ENCODE data around the gene RUNX1. TPM values are rescaled to one million over a fixed set of nuclear protein-coding genes. Genes with fewer than 3 reads are reported as not detected.

The RUNX1 gene
- polyA plus RNA-seq, 3 donors, result 6.2 to 49.7 (median 8.7) TPM

DNA sequence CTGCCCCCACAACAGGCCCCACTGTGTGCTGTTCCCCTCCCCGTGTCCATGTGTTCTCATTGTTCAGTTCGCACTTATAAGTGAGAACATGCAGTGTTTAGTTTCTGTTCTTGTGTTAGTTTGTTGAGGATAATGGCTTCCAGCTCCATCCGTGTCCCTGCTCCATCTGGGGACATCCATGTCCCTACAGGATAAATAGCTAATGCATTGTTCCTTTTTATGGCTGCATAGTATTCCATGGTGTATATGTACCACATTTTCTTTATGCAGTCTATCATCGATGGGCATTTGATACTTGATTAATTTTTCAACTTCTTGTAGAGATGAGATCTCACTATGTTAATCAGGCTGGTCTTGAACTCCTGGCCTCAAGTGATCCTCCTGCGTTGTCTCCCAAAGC is 44.4 kb upstream of the RUNX1 start:
- TF ChIP-seq, protein P1, sequence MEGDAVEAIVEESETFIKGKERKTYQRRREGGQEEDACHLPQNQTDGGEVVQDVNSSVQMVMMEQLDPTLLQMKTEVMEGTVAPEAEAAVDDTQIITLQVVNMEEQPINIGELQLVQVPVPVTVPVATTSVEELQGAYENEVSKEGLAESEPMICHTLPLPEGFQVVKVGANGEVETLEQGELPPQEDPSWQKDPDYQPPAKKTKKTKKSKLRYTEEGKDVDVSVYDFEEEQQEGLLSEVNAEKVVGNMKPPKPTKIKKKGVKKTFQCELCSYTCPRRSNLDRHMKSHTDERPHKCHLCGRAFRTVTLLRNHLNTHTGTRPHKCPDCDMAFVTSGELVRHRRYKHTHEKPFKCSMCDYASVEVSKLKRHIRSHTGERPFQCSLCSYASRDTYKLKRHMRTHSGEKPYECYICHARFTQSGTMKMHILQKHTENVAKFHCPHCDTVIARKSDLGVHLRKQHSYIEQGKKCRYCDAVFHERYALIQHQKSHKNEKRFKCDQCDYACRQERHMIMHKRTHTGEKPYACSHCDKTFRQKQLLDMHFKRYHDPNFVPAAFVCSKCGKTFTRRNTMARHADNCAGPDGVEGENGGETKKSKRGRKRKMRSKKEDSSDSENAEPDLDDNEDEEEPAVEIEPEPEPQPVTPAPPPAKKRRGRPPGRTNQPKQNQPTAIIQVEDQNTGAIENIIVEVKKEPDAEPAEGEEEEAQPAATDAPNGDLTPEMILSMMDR (IDR thresholded peaks at IDR 0.05), result no peak
- Mint-ChIP-seq H3K27ac (no peak overlapping the region), H3K4me3 (no peak overlapping the region), H3K27me3 (ENCODE audit: low read depth in 3 of 3) (peaks cover 0 to 4% (median 0%) of the 10 kb centered on the region in 3 donors), H3K36me3 (no peaks in the 10 kb centered on the region), H3K4me1 (peaks cover 5% of the 10 kb centered on the region), H3K9me3 (peaks cover 0 to 6% (median 3%) of the 10 kb centered on the region in 7 donors)
- Histone ChIP-seq H2AFZ (ENCODE audit: insufficient read depth, low read depth, low read length, poor library complexity, severe bottlenecking) (no peak overlapping the region), H4K20me1 (ENCODE audit: insufficient read depth, low read length) (no peaks in the 10 kb centered on the region), H3K4me1 (ENCODE audit: control insufficient read depth in 1 of 2, insufficient read depth in 2 of 2, low read length in 2 of 2) (no peaks in the 10 kb centered on the region), H3K27ac (ENCODE audit: low read depth in 1 of 2, low read length in 2 of 2) (no peak overlapping the region), H3K9me3 (replicated peaks in 1 of 2; ENCODE audit: control insufficient read depth in 1 of 2, insufficient read depth in 1 of 2, low read length in 2 of 2) (no peaks in the 10 kb centered on the region), H3K36me3 (replicated peaks in 1 of 2; ENCODE audit: control insufficient read depth in 1 of 2, insufficient read depth in 2 of 2, low read length in 2 of 2) (no peaks in the 10 kb centered on the region), H3K4me3 (replicated peaks in 1 of 3; ENCODE audit: low read depth in 2 of 3, low read length in 3 of 3) (no peak overlapping the region), H3K9ac (ENCODE audit: insufficient read depth, low read length, poor library complexity, severe bottlenecking) (no peak overlapping the region), H3K79me2 (ENCODE audit: insufficient read depth, low read length) (no peaks in the 10 kb centered on the region), H3K4me2 (replicated peaks; ENCODE audit: extremely low read depth, low read length, poor library complexity, severe bottlenecking) (no peak overlapping the region), H3K27me3 (ENCODE audit: control insufficient read depth in 2 of 2, insufficient read depth in 2 of 2, low read length in 2 of 2) (no peaks in the 10 kb centered on the region)
- no peak for DNase-seq
- intact Hi-C loops (cut with micrococcal nuclease), result no loop called here
- WGBS (ENCODE audit: insufficient coverage), result 100% methylated on average over 1 of the region's 5 CpGs

DNA sequence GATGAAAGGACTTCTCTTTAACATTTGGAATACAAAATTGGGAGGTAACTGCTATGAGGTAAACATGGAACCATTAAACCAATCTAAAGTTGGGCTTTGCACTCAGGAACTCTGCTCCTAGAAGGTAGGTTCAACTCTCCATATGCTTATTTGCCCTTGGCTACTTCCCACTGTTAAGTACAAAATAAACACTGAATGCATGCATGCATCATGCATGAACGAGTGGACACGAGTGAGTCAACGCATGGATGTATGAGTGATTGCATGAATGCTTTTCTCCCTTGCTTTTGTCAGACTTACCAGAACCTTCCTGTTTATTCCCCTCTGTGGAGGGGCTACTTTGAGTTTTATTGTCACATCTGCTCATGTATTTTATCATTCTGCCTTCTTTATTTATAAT is 42.4 kb upstream of the RUNX1 start:
- H3K27ac ChIP-seq (ENCODE audit: low read depth in 1 of 2, low read length in 2 of 2), result no peak overlapping the region

More for the DNA sequence above, 42.4 kb upstream of the RUNX1 start:
- Histone ChIP-seq H3K9me3 (replicated peaks in 1 of 2; ENCODE audit: control insufficient read depth in 1 of 2, insufficient read depth in 1 of 2, low read length in 2 of 2) (no peaks in the 10 kb centered on the region), H3K4me3 (replicated peaks in 1 of 3; ENCODE audit: low read depth in 2 of 3, low read length in 3 of 3) (no peak overlapping the region), H3K9ac (ENCODE audit: insufficient read depth, low read length, poor library complexity, severe bottlenecking) (no peak overlapping the region), H3K4me2 (replicated peaks; ENCODE audit: extremely low read depth, low read length, poor library complexity, severe bottlenecking) (no peak overlapping the region), H3K79me2 (ENCODE audit: insufficient read depth, low read length) (no peaks in the 10 kb centered on the region), H4K20me1 (ENCODE audit: insufficient read depth, low read length) (no peaks in the 10 kb centered on the region), H3K36me3 (replicated peaks in 1 of 2; ENCODE audit: control insufficient read depth in 1 of 2, insufficient read depth in 2 of 2, low read length in 2 of 2) (no peaks in the 10 kb centered on the region), H2AFZ (ENCODE audit: insufficient read depth, low read depth, low read length, poor library complexity, severe bottlenecking) (no peak overlapping the region), H3K27me3 (ENCODE audit: control insufficient read depth in 2 of 2, insufficient read depth in 2 of 2, low read length in 2 of 2) (no peaks in the 10 kb centered on the region), H3K4me1 (ENCODE audit: control insufficient read depth in 1 of 2, insufficient read depth in 2 of 2, low read length in 2 of 2) (no peaks in the 10 kb centered on the region)
- peaks cover 0 to 4% (median 0%) of the 10 kb centered on the region in 3 donors for H3K27me3 Mint-ChIP-seq (ENCODE audit: low read depth in 3 of 3)
- no CpG with 5 or more reads among the region's 3 CpGs for WGBS (ENCODE audit: insufficient coverage)
- H3K4me1 Mint-ChIP-seq, result peaks cover 5% of the 10 kb centered on the region
- peaks cover 0 to 6% (median 3%) of the 10 kb centered on the region in 7 donors for H3K9me3 Mint-ChIP-seq
- H3K36me3 Mint-ChIP-seq, result no peaks in the 10 kb centered on the region
- no peak overlapping the region for H3K27ac Mint-ChIP-seq
- intact Hi-C loops (cut with micrococcal nuclease), result no loop called here
- no peak overlapping the region for H3K4me3 Mint-ChIP-seq
- DNase-seq, result no peak
- TF ChIP-seq, protein P1 (IDR thresholded peaks at IDR 0.05), result no peak
